ENCODE measurements around the gene TEX50.

The TEX50 gene

DNA sequence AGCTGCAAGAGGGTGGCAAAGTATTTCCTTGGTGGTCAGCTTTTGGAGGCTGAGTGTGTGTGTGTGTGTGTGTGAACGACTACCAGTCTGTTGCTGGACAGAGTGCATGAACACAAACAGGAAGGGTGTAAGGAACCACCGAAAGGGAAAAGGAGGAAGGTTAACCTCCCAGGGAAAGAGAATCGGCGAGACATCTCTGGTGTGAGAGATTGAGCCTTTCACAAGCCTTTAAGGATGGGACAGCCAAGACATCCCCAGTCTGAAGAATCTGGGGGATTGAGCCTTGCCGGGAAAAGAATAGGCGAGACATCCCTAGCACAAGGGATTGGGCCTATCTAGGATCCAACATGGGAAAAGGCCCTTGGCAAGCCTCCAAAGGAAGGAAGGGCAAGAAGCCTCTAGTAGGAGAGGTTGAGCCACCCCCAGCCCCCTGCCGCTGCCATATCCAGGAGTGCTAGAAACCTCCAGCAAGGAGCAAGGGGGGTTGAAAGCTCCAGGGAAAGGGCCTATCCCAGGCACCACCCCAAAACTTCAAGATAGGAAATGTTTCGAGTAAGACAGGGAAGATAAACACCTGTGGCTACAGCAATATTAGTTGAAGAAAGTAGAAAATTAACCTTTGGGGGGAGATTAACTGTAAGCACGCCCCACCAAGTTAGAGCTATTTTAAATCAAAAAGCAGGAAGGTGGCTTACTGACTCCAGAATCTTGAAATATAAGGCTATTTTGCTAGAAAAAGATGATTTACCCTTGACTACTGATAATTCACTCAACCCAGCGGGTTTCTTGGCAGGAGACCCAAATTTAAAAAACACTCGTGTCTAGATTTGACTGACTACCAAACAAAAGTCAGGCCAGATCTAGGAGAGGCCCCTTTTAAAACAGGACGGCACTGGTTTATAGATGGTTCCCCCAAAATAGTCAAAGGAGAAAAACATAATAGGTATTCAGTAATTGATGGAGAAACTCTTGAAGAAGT is 3.2 kb downstream of the TEX50 start:
- TF ChIP-seq TCF12 (IDR thresholded peaks at IDR 0.05; ENCODE audit: low read depth): no peak
- TF ChIP-seq CEBPB (IDR thresholded peaks at IDR 0.05): no peak
- TF ChIP-seq TEAD4 (IDR thresholded peaks at IDR 0.05): no peak
- TF ChIP-seq MAX (IDR thresholded peaks at IDR 0.05): no peak
- no peak for TF ChIP-seq ZBTB7A (IDR thresholded peaks at IDR 0.05; ENCODE audit: low read depth)
- no peak for TF ChIP-seq FOXM1 (IDR thresholded peaks at IDR 0.05; ENCODE audit: borderline replicate concordance, low read depth)
- no peak for TF ChIP-seq TAF1 (IDR thresholded peaks at IDR 0.05; ENCODE audit: low read depth)
- TF ChIP-seq RAD21 (IDR thresholded peaks at IDR 0.05; ENCODE audit: low read depth): no peak
- TF ChIP-seq REST (IDR thresholded peaks at IDR 0.05; ENCODE audit: low read depth): no peak
- TF ChIP-seq, protein P1, sequence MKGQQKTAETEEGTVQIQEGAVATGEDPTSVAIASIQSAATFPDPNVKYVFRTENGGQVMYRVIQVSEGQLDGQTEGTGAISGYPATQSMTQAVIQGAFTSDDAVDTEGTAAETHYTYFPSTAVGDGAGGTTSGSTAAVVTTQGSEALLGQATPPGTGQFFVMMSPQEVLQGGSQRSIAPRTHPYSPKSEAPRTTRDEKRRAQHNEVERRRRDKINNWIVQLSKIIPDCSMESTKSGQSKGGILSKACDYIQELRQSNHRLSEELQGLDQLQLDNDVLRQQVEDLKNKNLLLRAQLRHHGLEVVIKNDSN (IDR thresholded peaks at IDR 0.05): no peak
- no peak for TF ChIP-seq EGR1 (IDR thresholded peaks at IDR 0.05)
- no peak for TF ChIP-seq NFIC (IDR thresholded peaks at IDR 0.05)
- no peak for TF ChIP-seq YY1 (IDR thresholded peaks at IDR 0.05; ENCODE audit: low read depth)

DNA sequence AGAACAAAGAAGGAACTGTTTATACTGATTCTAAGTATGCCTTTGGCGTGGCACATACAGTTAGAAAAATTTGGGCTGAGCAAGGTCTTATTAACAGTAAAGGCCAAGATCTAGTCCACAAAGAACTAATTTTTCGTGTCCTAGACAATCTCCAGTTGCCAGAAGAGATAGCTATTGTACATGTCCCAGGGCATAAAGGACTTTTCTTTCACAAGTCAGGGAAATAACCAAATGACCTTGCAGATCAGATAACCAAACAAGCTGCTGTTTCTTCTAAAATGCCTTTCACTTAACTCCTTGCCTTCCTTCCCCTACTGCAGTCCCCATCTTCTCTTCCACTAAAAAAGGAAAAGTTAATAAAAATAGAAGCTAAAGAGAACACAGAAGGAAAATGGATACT is 4.0 kb downstream of the TEX50 start:
- TF ChIP-seq NFIC (IDR thresholded peaks at IDR 0.05) (no peak), TCF12 (IDR thresholded peaks at IDR 0.05; ENCODE audit: low read depth) (no peak), ZBTB7A (IDR thresholded peaks at IDR 0.05; ENCODE audit: low read depth) (no peak), YY1 (IDR thresholded peaks at IDR 0.05; ENCODE audit: low read depth) (no peak), EGR1 (IDR thresholded peaks at IDR 0.05) (no peak), EP300 (IDR thresholded peaks at IDR 0.05; ENCODE audit: borderline replicate concordance) (no peak), CREB1 (IDR thresholded peaks at IDR 0.05; ENCODE audit: low read depth) (no peak), MAX (IDR thresholded peaks at IDR 0.05) (no peak), FOXM1 (IDR thresholded peaks at IDR 0.05; ENCODE audit: borderline replicate concordance, low read depth) (no peak), TAF1 (IDR thresholded peaks at IDR 0.05; ENCODE audit: low read depth) (no peak), CEBPB (IDR thresholded peaks at IDR 0.05) (no peak), TEAD4 (IDR thresholded peaks at IDR 0.05) (no peak), RAD21 (IDR thresholded peaks at IDR 0.05; ENCODE audit: low read depth) (no peak), REST (IDR thresholded peaks at IDR 0.05; ENCODE audit: low read depth) (no peak)
- TF ChIP-seq, protein P1 (IDR thresholded peaks at IDR 0.05): no peak

GRCh38 chr1:173646656-173647055 is 11.5 kb downstream of the TEX50 start:
- TF ChIP-seq, protein P1 (IDR thresholded peaks at IDR 0.05): no peak
- TF ChIP-seq TCF12 (IDR thresholded peaks at IDR 0.05; ENCODE audit: low read depth) (no peak), CREB1 (IDR thresholded peaks at IDR 0.05; ENCODE audit: low read depth) (no peak), EGR1 (IDR thresholded peaks at IDR 0.05) (no peak), EP300 (IDR thresholded peaks at IDR 0.05; ENCODE audit: borderline replicate concordance) (no peak)

GRCh38 chr1:173648880-173649605 is 13.9 kb downstream of the TEX50 start:
- TF ChIP-seq CEBPB (IDR thresholded peaks at IDR 0.05) (no peak), EP300 (IDR thresholded peaks at IDR 0.05; ENCODE audit: borderline replicate concordance) (no peak), FOXM1 (IDR thresholded peaks at IDR 0.05; ENCODE audit: borderline replicate concordance, low read depth) (no peak), TAF1 (IDR thresholded peaks at IDR 0.05; ENCODE audit: low read depth) (no peak), RAD21 (IDR thresholded peaks at IDR 0.05; ENCODE audit: low read depth) (no peak), ZBTB7A (IDR thresholded peaks at IDR 0.05; ENCODE audit: low read depth) (no peak), MAX (IDR thresholded peaks at IDR 0.05) (no peak), NFIC (IDR thresholded peaks at IDR 0.05) (no peak)

Measured in Ishikawa (cell line).